GM18505 (cell line): Measurements from ENCODE around the gene BRD7.

ENCODE experiments used
- ATAC-seq: cut with Tn5 transposase; IDR thresholded peaks from one replicate; pipeline ENCODE4 v1.9.1; 2021; ENCODE audit not compliant: unreplicated experiment
- POLR2A ChIP-seq: IDR thresholded peaks from 4 replicates; pipeline ENCODE4 v1.6.1; 2011; ENCODE audit warnings: borderline replicate concordance; ENCODE audit not compliant: insufficient read depth, insufficient read length; ENCODE audit errors: extremely low read depth

Gene BRD7

DNA sequence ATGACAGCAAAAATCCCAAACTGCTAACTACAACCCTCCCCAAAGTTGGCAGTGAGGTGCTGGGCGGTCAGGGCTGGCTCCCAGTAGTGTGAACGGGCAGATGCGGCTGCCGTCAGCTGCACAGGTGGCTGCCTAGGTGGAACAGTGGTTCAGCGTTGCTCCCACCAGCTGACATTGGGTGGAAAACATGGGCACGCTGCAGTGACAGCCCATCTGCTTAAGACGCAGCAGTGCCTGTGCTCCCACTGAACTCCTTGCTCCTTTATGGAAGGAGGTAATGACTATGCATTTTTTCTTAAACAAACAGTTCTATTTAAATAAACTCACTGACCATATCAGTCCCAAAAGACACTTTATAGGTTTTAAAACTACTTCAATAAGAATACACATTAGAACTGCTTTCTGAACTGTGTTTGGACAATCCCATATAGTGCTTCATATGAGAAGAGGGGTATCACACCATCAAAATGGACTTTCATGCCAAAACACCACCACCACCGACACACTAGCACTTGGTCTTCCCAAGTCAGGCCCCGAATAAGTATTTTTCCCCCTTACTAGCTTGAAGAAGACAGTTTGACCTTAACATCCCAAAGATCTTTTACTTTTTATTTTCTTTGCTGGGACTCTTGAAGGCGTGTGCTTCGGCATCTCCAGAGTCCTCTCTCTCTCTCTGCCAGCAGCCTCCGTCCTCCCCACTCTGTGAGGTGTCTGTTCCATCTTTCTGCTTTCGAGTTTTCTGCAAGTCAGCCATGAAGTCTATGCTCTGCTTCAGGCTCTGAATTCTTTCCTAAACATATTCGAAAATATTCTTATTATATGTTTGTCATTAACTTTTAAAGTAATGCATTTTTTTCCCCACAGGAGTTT lies 34.4 kb downstream of the BRD7 start:
- no peak for TF ChIP-seq POLR2A
- ATAC-seq = no peak

DNA sequence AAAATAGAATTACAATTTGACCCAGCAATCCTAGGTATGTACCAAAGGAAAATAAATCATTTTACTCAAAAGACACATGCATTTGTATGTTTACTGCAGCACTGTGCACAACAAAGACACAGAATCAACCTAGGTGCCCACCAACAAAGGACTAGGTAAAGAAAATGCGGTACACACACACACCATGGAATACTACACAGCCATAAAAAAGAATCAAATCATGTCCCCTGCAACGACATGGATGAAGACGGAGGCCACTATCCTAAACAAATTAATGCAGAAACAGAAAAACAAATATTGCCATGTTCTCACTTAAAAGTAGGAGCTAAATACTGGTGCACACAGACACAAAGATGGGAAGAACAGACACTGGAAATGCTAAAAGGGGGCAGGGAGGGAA lies 36.2 kb downstream of the BRD7 start:
- no peak for TF ChIP-seq POLR2A
- no peak for ATAC-seq

DNA sequence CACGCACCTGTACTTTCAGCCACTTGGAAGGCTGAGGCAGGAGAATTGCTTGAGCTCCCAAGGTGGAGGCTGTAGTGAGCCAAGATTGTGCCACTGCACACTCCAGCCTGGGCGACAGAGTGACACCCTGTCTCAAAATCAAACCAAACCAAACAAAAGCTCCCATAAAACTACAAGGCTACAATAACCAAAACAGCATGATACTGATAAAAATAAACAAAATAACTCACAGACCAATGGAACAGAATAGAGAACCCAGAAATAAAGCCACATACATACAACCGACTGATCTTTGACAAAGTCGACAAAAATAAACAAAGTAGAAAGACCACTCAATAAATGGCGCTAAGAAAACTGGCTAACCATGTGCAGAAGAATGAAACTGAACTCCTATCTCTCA lies 37.2 kb downstream of the BRD7 start:
- no peak for ATAC-seq
- TF ChIP-seq POLR2A = no peak

DNA sequence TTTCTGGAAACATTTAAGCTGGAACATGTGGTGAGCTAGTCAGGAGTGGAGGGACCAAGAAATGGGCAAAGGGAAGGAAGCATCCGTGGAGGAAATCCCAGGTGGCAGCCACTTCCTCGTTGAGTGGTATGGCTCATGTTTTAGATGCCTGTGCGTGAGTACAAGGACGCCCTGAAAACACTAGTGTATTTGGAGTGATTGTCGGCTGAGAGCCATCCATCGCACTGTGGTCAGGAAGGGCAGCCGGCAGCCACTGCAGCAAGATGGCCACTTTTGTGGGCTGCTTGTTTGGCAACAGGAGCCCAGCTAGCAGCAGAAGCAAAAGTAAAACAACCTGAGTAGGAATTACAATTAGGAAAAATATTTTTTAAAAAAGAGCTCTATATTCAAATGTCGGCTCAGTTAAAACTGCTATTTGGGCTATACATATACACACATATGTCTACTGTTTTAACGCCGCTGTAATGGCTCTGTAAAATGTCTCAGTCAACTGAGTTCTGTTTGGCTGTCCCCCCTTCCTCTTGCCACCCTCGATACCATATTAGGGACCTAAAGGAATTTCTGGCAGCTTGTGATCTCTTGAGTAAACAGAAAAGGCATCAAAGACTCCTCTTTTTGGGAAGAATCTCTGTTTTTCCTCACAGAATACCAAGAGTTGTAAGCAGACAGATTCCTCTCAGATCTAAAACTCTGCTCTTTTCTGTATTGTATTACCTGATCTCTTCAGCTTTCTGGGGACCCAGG lies 39.2 kb downstream of the BRD7 start:
- no peak for TF ChIP-seq POLR2A
- no peak for ATAC-seq

DNA sequence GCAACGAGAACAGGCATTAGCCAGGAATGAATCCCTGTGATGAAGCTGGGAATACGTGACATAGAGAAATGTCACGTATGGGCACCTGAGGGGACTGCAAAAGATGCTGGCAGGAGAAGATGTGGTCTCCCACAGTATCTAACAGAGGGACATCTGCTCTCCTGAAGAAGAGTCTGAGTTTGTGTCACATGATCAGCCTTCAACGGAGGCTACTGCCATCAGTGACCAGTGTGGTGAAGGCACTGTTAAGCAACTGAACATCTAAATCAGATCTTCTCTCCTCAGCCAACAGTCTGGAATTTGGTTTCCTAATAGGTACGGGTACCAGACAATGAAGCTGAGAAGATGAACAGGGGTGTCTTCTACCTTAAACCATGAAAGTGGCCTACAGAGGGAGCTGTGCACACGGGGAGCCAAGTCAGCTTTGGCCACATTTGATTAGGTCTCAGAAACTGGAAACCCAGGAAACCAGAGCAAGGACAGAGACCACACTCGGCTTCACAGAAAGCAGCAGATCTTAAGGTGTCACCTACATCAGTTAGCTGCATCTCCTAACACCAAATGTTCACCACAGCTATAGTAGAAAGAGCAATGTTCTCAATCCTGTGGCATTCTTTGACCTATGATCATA lies 41.8 kb downstream of the BRD7 start:
- ATAC-seq = peak; percentile 53

DNA sequence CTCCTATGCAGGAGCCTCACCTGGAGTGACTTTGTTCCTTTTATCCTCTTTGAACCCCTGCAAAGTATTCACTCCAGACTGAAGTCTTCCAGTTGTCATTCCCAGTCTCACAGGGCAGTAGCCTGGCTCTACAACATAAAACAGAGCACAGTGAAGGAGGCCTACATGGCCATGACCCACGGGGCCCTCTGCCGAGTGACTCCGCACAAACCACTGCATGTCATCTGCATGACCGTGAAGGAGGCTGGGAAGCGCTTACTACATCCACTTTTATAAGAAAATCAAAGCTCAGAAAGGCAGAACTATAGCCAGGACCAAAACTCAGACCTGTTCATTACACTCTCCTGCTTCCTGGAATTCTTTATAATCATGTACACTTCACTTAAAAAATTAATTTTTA lies 42.5 kb downstream of the BRD7 start:
- ATAC-seq = no peak

More for the DNA sequence above, 41.8 kb downstream of the BRD7 start:
- no peak for TF ChIP-seq POLR2A

DNA sequence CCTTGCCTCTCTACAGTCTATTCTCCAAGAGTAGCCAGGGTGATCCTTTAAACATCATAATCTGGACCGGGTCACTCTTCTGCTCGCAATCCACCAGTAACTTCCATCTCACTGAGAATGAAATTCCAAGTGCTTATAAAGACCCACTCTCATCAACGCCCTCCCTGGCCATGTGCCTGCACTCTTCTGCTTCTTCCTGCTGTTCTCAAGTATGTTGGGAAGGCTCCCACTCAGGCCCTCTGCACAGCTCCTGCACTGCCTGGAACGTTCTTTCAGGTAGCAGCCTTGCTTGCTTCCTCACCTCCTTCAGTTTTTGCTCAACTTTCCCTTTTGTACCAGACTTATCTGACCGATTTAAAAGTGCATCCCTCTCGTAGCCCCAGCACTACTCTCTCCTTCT lies 44.4 kb downstream of the BRD7 start:
- peak; percentile 25 for TF ChIP-seq POLR2A
- ATAC-seq = no peak

More for the DNA sequence above, 42.5 kb downstream of the BRD7 start:
- no peak for TF ChIP-seq POLR2A

DNA sequence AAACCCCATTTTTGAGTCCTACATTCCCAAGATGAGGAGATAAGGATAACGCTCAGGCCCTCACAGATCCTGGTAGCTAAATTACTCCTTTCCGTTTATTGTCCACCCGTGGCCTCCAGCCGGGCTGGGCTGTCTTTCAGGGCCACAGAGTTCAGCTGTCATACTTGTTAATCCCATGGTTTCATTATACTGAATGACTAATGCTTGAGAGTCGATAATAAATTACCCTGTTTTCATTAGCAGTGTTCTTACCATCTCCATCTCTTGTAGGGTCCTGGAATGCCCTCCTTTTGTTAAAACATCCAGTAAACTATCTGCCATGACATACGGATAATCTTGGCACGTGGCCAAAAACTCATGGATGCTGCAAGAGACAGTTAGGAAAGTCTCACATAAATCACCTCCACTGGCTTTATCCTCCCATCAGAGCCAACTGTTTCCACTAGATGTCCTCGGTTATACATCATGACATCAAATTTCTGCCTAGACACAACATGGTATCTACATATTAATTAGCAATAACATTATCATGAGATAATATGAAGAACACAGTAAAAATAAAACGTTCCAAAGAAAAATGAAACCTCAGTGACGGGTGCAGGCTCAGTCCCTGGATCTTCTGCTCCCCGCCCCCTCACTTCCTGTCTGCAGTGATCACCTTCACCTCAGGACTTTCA lies 45.3 kb downstream of the BRD7 start:
- ATAC-seq = no peak
- no peak for TF ChIP-seq POLR2A

DNA sequence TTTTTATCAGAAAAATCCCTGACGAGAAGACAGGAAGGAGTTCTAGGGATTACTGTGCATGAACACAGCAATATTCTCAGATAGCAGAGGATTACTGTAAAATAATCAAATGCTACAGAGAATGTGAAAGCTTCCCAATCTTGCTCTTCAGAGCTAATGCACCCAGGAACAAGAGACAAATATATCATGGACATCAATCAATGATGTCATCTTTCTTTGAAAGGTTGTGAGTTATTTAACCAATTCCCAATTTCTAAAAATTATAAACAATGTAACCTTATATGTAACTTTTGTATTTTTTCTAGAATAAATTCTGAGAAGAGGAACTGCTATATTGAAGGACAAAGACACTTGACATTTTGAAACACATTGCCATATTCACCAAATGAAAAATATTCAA lies 46.5 kb downstream of the BRD7 start:
- TF ChIP-seq POLR2A = no peak
- ATAC-seq = no peak

DNA sequence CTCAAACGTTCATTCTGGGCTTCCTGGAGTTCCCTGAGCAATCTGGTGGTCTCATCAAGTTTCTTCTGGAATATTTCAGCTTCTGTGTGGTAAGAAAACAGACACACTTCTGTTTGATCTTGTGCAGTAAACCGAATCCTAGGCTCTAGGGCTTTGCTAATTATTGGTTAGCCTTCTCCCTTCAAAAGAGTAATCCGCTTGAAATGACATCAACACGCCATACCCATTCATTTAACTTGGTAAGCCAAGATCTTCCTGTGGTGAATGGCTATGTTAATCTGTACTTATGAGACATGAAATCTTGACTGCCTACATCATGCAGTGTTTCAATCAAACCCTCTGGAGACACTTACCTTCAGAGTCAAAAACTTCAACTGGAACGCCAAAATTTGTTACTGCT lies 48.5 kb downstream of the BRD7 start:
- no peak for TF ChIP-seq POLR2A

DNA sequence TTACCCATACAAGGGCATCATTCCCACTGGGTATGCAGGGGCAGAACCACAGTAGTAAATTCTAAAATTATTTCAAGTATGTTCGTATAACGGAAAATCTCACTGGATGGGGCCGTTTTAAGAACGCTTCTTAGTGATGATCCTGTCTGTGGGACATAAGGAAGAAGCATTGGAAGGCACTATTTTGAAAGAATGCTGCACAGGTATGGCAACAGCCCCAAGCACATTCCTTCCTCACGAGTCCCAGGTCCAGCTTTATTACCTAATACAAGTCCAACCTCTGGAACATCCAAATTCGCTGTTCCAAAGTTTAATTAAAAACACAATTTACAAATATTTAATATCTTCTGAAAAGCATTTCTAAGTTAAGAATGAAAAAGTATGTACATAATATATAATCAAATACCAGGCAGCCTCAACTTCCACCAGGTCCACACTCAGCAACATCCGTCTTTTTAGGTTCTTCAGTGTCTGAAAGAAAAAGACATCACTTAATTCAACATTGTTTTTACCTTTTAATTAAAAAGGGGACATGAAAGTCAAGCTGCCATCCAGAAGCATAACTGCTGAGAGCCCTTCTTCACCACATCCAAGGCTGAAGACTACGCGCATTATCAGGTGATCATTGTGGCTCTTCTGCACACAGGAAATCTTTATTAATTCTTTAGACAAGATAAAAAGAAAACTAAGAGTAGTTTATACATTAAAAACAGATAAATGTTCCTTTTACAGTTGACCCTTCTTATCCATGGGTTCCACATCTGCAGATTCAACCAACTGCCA lies 49.8 kb downstream of the BRD7 start:
- ATAC-seq = no peak
- TF ChIP-seq POLR2A = no peak

More for the DNA sequence above, 48.5 kb downstream of the BRD7 start:
- no peak for ATAC-seq

DNA sequence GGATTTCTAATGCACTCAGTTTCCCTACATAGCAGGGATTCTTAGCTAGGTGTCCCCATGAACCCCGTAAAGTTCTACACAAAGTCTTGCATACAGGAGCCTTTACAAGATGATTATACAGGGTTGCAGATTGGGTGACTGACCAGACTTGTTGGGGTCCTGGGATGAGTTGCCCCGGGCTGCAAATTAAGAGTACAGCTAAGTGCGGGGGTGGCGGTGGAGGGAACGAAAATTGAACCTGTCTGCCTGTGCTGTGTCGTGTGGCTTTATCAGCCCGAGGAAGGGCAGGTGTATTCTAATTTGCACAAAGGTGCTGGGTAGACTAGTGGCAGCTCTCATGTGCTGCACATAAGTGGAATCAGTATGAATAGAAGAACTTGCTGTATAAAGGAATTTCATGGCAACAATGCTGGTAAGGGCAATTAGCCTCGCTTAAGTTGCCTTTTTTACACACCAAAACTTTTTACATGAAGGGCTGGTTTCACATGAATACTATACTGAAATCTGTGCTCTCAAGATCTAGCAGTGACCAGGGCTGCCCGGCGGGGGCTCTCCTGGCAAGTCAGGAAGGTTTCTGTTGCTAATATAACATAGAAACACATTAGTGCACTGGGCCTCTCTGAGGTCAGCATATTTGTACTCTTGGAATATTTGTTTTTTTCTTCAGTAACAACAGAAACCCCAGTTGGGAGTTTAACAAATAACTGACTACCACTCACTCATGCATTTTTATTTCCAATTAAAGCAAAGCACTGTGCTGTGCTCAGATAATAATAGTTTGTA lies 51.7 kb downstream of the BRD7 start:
- TF ChIP-seq POLR2A = no peak
- ATAC-seq = no peak
